GM19395 (cell line): ENCODE results near the gene TVP23C.

Experiments
- ATAC-seq: cut with Tn5 transposase; IDR thresholded peaks from one replicate; pipeline ENCODE4 v1.9.1; 2021; ENCODE audit warnings: mild to moderate bottlenecking, moderate library complexity; ENCODE audit not compliant: unreplicated experiment

Gene TVP23C

GRCh38 chr17:15466131-15466530 is 97.2 kb downstream of the TVP23C start:
- no peak for ATAC-seq

DNA sequence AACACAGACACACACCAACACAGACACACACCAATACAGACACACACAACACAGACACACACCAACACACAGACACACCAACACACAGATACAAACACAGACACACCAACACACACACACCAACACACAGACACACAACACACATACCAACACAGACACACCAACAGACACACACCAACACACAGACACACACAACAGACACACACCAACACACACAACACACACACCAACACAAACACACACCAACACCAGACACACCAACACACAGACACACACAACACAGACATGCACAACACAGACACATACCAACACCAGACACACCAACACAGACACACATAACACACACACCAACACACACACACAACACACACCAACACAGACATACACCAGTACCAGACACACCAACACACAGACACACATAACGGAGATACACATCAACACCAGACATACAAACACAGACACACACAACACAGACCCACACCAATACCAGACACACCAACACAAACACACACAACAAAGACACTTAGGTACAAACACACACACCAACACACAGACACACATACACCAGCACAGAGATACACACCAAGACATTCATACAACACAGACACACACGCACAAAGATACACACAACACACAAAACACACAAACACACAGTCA is 98.1 kb downstream of the TVP23C start:
- no peak for ATAC-seq

- ATAC-seq = no peak
These were observed 98.9 kb downstream of the TVP23C start for GRCh38 chr17:15464231-15464985.

- ATAC-seq = no peak
These were observed 100.1 kb downstream of the TVP23C start for GRCh38 chr17:15462976-15463772.

DNA sequence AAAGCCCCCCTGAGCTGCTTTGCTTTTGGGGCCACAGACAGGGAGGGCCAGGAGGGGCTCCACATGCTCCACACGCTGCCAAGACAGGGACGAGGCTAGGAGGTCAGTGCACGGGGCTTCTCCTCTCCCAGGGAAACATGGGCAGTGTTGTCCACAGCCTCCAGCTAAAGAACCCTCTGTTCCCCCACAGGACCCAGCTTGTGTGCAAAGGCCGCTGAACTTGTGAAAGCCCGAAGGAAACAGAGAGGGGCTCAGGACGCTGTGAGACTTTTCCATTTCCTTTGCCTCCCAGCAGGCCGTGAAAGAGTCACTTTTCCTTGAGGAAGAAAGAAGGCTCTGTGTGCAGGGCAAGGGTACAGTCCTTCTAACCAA is 105.6 kb downstream of the TVP23C start:
- no peak for ATAC-seq

GRCh38 chr17:15456972-15457722 is 106.1 kb downstream of the TVP23C start:
- no peak for ATAC-seq

- ATAC-seq = no peak
These were observed 106.8 kb downstream of the TVP23C start for GRCh38 chr17:15456496-15456895.

- ATAC-seq = no peak
These were observed 108.9 kb downstream of the TVP23C start for GRCh38 chr17:15454346-15454745.

GRCh38 chr17:15453782-15454181 is 109.5 kb downstream of the TVP23C start:
- ATAC-seq = no peak

- no peak for ATAC-seq
These were observed 110.0 kb downstream of the TVP23C start for GRCh38 chr17:15453246-15453645.

GRCh38 chr17:15452746-15453145 is 110.5 kb downstream of the TVP23C start:
- no peak for ATAC-seq
